NCI-H2107 treated with DMSO at 0.1 percent for 48 hours (cell line): ENCODE measurements around the gene FIBP.
A peak's percentile ranks its signal among the peaks of the same experiment; 100 is the strongest.

ENCODE experiments used
- DNase-seq: peaks from one replicate; lab custom pipeline; 2025; ENCODE audit not compliant: unreplicated experiment; lab: John Stamatoyannopoulos, UW

The FIBP gene

GRCh38 chr11:65891219-65892136, 3.2 kb upstream of the FIBP start:
- DNase-seq: no peak

- DNase-seq: peak; percentile 84
Observed at GRCh38 chr11:65890324-65891218, 2.3 kb upstream of the FIBP start, which contains the start of gene CCDC85B. Gene CCDC85B (plus strand): TSS chr11:65890673. CDS start chr11:65890784, 111 bp downstream.

GRCh38 chr11:65887723-65888162, 528 bp downstream of the FIBP start:
- peak; percentile 44 for DNase-seq

GRCh38 chr11:65886826-65887722, 1.2 kb downstream of the FIBP start:
- no peak for DNase-seq

- no peak for DNase-seq
Observed at GRCh38 chr11:65885808-65886536, 2.3 kb downstream of the FIBP start.

- DNase-seq: no peak
Observed at GRCh38 chr11:65885231-65885630, 3.0 kb downstream of the FIBP start.

- DNase-seq: peak; percentile 60
Observed at GRCh38 chr11:65884716-65885092, 3.6 kb downstream of the FIBP start.

- no peak for DNase-seq
Observed at GRCh38 chr11:65883786-65884715, 4.2 kb downstream of the FIBP start.

- DNase-seq: no peak
Observed at GRCh38 chr11:65883058-65883761, 5.1 kb downstream of the FIBP start.

GRCh38 chr11:65882120-65883057, 5.9 kb downstream of the FIBP start:
- DNase-seq: no peak

- no peak for DNase-seq
Observed at GRCh38 chr11:65880844-65881421, 7.3 kb downstream of the FIBP start.

GRCh38 chr11:65880027-65880426, 8.2 kb downstream of the FIBP start:
- no peak for DNase-seq

- no peak for DNase-seq
Observed at GRCh38 chr11:65879617-65880016, 8.7 kb downstream of the FIBP start, which contains the start of gene CTSW. Gene CTSW (plus strand): TSS chr11:65879837. CDS start chr11:65879855, 18 bp downstream.

- peak; percentile 30 for DNase-seq
Observed at GRCh38 chr11:65873318-65874156, 14.7 kb downstream of the FIBP start.

- DNase-seq: no peak
Observed at GRCh38 chr11:65872586-65873317, 15.5 kb downstream of the FIBP start, which contains the start of gene EFEMP2. Gene EFEMP2 (minus strand): TSS chr11:65872800. CDS start chr11:65872354, 446 bp downstream.
